Trophoblast cell (in vitro differentiated cells and primary cell): Measurements from ENCODE around the gene NEU4.
A peak's percentile ranks its signal among the peaks of the same experiment; 100 is the strongest.

Source experiments
- DNase-seq, 2 donors: peaks; one replicate each; pipeline ENCODE4 v3.0.0-alpha.2; 2016
- H2AFZ ChIP-seq: 2 replicates; pipeline ENCODE4 v1.6.1; 2013; ENCODE audit warnings: low read length, moderate library complexity, mild to moderate bottlenecking; ENCODE audit not compliant: insufficient read depth, poor library complexity
- H2AK5ac ChIP-seq: 2 replicates; pipeline ENCODE4 v1.6.1; 2013; ENCODE audit warnings: mild to moderate bottlenecking, low read length
- H2BK120ac ChIP-seq: 2 replicates; pipeline ENCODE4 v1.6.1; 2013; ENCODE audit warnings: low read length, mild to moderate bottlenecking, moderate library complexity; ENCODE audit not compliant: insufficient read depth, poor library complexity
- H2BK12ac ChIP-seq: 2 replicates; pipeline ENCODE4 v1.6.1; 2013; ENCODE audit warnings: mild to moderate bottlenecking, low read length, moderate library complexity
- H2BK5ac ChIP-seq: 2 replicates; pipeline ENCODE4 v1.6.1; 2013; ENCODE audit warnings: low read length, low read depth, moderate library complexity, mild to moderate bottlenecking; ENCODE audit not compliant: poor library complexity
- H3K14ac ChIP-seq: 2 replicates; pipeline ENCODE4 v1.6.1; 2013; ENCODE audit warnings: mild to moderate bottlenecking, low read length
- H3K18ac ChIP-seq: 2 replicates; pipeline ENCODE4 v1.6.1; 2013; ENCODE audit warnings: mild to moderate bottlenecking, low read length
- H3K23ac ChIP-seq: 2 replicates; pipeline ENCODE4 v1.6.1; 2013; ENCODE audit warnings: low read length
- H3K27ac ChIP-seq: 2 replicates; pipeline ENCODE4 v1.5.1; 2013; ENCODE audit warnings: low read depth, mild to moderate bottlenecking, inconsistent platforms, low read length, moderate library complexity
- H3K27me3 ChIP-seq: 2 replicates; pipeline ENCODE4 v1.6.1; 2013; ENCODE audit warnings: inconsistent platforms, mild to moderate bottlenecking, low read length, moderate library complexity; ENCODE audit not compliant: insufficient read depth
- H3K36me3 ChIP-seq, 2 experiments: 1 replicate in 1 of 2; 2 replicates in 1 of 2; pipeline ENCODE4 v1.6.1; 2013; ENCODE audit warnings: low read length in 2 of 2, mild to moderate bottlenecking in 2 of 2, moderate library complexity in 1 of 2; ENCODE audit not compliant: insufficient read depth in 2 of 2, control insufficient read depth in 1 of 2
- H3K4ac ChIP-seq: 2 replicates; pipeline ENCODE4 v1.6.1; 2013; ENCODE audit warnings: low read depth, mild to moderate bottlenecking, low read length, moderate library complexity
- H3K4me1 ChIP-seq, 2 experiments: 1 replicate in 1 of 2; 2 replicates in 1 of 2; pipeline ENCODE4 v1.6.1; 2013; ENCODE audit warnings: low read length in 2 of 2, mild to moderate bottlenecking in 2 of 2, moderate library complexity in 1 of 2; ENCODE audit not compliant: insufficient read depth in 2 of 2, control insufficient read depth in 1 of 2
- H3K4me2 ChIP-seq: 2 replicates; pipeline ENCODE4 v1.6.1; 2013; ENCODE audit warnings: inconsistent platforms, mild to moderate bottlenecking, low read length, moderate library complexity
- H3K4me3 ChIP-seq: 2 replicates; pipeline ENCODE4 v1.5.1; 2013; ENCODE audit warnings: mild to moderate bottlenecking, low read depth, low read length, inconsistent platforms
- H3K79me1 ChIP-seq: one replicate; pipeline ENCODE4 v1.6.1; 2013; ENCODE audit warnings: low read length
- H3K79me2 ChIP-seq: 2 replicates; pipeline ENCODE4 v1.6.1; 2013; ENCODE audit warnings: low read length, mild to moderate bottlenecking; ENCODE audit not compliant: control insufficient read depth, insufficient read depth, poor library complexity
- H3K9ac ChIP-seq: 2 replicates; pipeline ENCODE4 v1.6.1; 2013; ENCODE audit warnings: mild to moderate bottlenecking, low read length
- H3K9me3 ChIP-seq: 2 replicates; pipeline ENCODE4 v1.6.1; 2013; ENCODE audit warnings: low read depth, mild to moderate bottlenecking, control low read depth, inconsistent platforms, low read length; ENCODE audit not compliant: insufficient read depth
- H4K12ac ChIP-seq: 2 replicates; pipeline ENCODE4 v1.6.1; 2013; ENCODE audit warnings: low read depth, mild to moderate bottlenecking, low read length, moderate library complexity
- H4K8ac ChIP-seq: 2 replicates; pipeline ENCODE4 v1.6.1; 2013; ENCODE audit warnings: low read depth, mild to moderate bottlenecking, low read length, moderate library complexity
- H4K91ac ChIP-seq: one replicate; pipeline ENCODE4 v1.6.1; 2013; ENCODE audit warnings: low read depth, mild to moderate bottlenecking, low read length, moderate library complexity
- WGBS: extraction: QIAGEN DNeasy Blood & Tissue Kit; methylation state at CpG from one replicate; pipeline ENCODE4 v1.1.7; 2013; ENCODE audit warnings: missing lambda C conversion rate; ENCODE audit not compliant: insufficient read length, insufficient coverage; ENCODE audit errors: extremely low coverage; 5-methylcytosine and 5-hydroxymethylcytosine counted together

NEU4 gene

DNA sequence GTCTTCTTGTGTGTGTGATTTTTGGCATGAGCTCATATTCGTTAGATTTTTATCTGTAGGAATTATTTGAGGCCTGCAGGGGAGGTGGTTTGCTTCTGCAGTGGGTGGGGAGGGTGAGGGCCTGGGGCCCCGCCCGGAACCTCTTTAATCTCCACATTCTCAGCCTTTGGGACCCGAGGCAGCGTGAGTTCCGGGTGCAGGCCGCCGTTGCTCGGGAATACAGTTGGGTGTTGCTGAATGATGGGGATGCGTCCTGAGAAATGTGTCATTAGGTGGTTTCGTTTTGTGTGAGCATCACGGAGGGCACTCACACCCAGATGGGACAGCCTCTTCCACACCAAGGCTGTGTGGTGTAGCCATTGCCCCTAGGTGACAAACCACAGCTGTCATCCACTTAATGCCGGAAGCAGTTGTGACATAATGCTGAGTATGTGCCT is 46.0 kb upstream of the NEU4 start:
- Histone ChIP-seq H2BK12ac (no peak overlapping the region), H2BK120ac (no peak overlapping the region), H3K18ac (no peak overlapping the region), H2BK5ac (no peak overlapping the region), H4K12ac (no peak overlapping the region), H3K27me3 (no peaks in the 10 kb centered on the region), H3K36me3 (peaks cover 3 to 8% of the 10 kb centered on the region in 2 experiments), H3K27ac (no peak overlapping the region), H4K91ac (no peak overlapping the region), H3K4me1 (peaks cover 7 to 15% of the 10 kb centered on the region in 2 experiments), H2AFZ (no peak overlapping the region), H3K23ac (no peak overlapping the region), H3K14ac (no peak overlapping the region), H3K79me1 (no peaks in the 10 kb centered on the region), H3K4ac (no peak overlapping the region), H3K4me3 (no peak overlapping the region), H3K9ac (no peak overlapping the region), H2AK5ac (no peak overlapping the region), H3K9me3 (peaks cover 4% of the 10 kb centered on the region), H3K4me2 (no peak overlapping the region), H3K79me2 (no peaks in the 10 kb centered on the region), H4K8ac (no peak overlapping the region)
- WGBS, result no CpG with 5 or more reads among the region's 13 CpGs
- DNase-seq, result peak; percentile 35 to 57

DNA sequence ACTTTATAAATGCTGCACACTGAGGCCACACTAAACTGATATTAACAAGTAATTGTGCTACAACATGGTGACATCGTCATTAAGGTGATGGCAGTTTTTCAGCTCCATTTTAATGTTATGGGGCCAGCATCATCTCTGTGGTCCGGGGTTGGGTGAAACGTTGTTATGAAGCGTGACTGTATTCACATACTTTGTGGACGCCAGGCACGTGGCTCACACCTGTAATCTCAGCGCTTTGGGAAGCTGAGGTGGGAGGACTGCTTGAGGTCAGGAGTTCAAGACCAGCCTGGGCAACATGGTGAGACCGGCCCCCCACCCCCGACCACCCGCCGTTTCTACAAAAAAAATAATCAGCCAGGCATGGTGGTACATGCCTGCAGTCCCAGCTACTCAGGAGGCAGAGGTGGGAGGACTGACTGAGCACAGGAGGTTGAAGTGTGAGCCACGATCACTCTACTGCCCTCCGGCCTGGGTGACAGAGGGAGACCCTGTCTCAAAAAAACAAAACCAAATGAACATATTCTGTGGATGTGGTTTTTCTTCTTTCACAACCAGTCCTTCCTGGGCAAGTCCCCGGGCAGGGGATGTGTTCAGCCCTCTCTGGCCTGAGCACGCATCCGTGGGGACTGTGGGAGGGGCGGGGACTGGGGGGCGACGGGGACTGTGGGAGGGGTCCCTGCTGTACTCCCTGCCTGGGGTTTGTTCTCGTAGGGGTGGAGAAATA is 45.3 kb upstream of the NEU4 start:
- Histone ChIP-seq H3K4me3 (no peak overlapping the region), H3K4me2 (no peak overlapping the region), H3K79me1 (no peaks in the 10 kb centered on the region)

DNA sequence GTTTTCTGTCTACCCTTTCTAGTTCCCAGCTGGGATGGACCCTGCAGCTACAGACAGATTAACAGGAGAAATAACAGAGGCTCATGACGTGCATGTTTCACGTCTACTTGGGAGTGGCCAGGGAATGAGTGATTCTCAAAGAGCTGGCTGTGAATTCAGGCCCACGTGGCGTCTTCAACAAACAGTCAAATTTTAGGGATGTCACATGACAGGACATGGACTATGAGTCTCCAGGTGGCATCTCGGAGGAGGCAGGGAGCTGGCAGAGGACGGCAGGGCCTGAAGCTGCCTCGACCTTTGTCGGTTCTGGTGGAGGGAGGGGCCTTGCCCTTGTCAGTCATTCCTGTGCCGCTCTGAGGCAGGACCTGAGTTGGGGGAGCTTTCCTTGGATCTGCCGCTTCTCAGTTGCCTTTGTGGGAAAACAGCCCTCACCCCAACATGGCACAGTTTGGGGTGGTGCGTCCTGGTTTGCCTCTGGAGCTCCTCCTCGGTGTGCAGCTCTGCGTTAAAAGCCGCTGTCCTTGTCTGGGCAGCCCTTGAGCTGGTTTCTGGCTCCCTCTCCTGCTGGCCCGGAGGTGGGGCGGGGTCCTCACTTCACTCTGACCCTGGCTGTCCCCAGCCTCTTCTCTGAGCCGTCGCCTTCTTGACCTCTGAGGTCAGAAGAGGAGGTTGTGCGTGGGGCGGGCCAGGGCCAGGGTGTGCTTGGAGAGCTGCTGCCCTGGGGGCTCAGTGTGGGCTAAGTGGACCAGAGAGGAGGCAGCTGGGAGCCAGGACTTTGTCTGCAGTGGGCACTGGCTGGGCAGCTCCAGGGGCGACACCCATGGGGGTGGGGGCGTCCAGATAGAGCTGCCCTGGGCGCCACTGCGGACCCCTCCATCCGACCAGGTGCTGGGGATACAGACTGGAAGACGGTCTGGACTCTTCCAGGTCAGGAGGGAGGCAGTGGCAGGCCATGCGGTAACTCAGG is 44.4 kb upstream of the NEU4 start:
- H3K9me3 ChIP-seq, result peaks cover 4% of the 10 kb centered on the region
- peaks cover 3 to 4% of the 10 kb centered on the region in 2 experiments for H3K36me3 ChIP-seq
- H3K9ac ChIP-seq, result no peak overlapping the region
- no peak overlapping the region for H2AFZ ChIP-seq
- no peak overlapping the region for H2BK12ac ChIP-seq
- H3K18ac ChIP-seq, result peak overlapping the region; percentile 10
- H3K4me2 ChIP-seq, result no peak overlapping the region
- no peaks in the 10 kb centered on the region for H3K79me2 ChIP-seq
- no CpG with 5 or more reads among the region's 27 CpGs for WGBS
- no peak overlapping the region for H3K4me3 ChIP-seq
- no peak overlapping the region for H2BK5ac ChIP-seq
- H3K27me3 ChIP-seq, result no peaks in the 10 kb centered on the region
- no peak for DNase-seq
- H3K4ac ChIP-seq, result no peak overlapping the region
- no peak overlapping the region for H3K27ac ChIP-seq
- H4K8ac ChIP-seq, result no peak overlapping the region
- H4K91ac ChIP-seq, result no peak overlapping the region
- H3K4me1 ChIP-seq, result peaks cover 7 to 12% of the 10 kb centered on the region in 2 experiments
- no peak overlapping the region for H2AK5ac ChIP-seq
- no peaks in the 10 kb centered on the region for H3K79me1 ChIP-seq
- H4K12ac ChIP-seq, result peak overlapping the region; percentile 12
- no peak overlapping the region for H3K23ac ChIP-seq
- H3K14ac ChIP-seq, result no peak overlapping the region
- H2BK120ac ChIP-seq, result no peak overlapping the region

More for the DNA sequence above, 45.3 kb upstream of the NEU4 start:
- Histone ChIP-seq H3K27ac (no peak overlapping the region), H2AFZ (no peak overlapping the region), H3K23ac (no peak overlapping the region), H3K9me3 (peaks cover 4% of the 10 kb centered on the region), H3K79me2 (no peaks in the 10 kb centered on the region), H3K4me1 (peaks cover 7 to 15% of the 10 kb centered on the region in 2 experiments), H3K36me3 (peaks cover 3 to 8% of the 10 kb centered on the region in 2 experiments), H3K9ac (no peak overlapping the region), H2BK12ac (no peak overlapping the region), H2BK5ac (no peak overlapping the region), H4K8ac (no peak overlapping the region), H2BK120ac (no peak overlapping the region), H3K27me3 (no peaks in the 10 kb centered on the region), H3K18ac (no peak overlapping the region), H4K12ac (no peak overlapping the region), H2AK5ac (no peak overlapping the region), H3K14ac (no peak overlapping the region), H3K4ac (no peak overlapping the region), H4K91ac (no peak overlapping the region)
- no CpG with 5 or more reads among the region's 20 CpGs for WGBS
- no peak for DNase-seq

DNA sequence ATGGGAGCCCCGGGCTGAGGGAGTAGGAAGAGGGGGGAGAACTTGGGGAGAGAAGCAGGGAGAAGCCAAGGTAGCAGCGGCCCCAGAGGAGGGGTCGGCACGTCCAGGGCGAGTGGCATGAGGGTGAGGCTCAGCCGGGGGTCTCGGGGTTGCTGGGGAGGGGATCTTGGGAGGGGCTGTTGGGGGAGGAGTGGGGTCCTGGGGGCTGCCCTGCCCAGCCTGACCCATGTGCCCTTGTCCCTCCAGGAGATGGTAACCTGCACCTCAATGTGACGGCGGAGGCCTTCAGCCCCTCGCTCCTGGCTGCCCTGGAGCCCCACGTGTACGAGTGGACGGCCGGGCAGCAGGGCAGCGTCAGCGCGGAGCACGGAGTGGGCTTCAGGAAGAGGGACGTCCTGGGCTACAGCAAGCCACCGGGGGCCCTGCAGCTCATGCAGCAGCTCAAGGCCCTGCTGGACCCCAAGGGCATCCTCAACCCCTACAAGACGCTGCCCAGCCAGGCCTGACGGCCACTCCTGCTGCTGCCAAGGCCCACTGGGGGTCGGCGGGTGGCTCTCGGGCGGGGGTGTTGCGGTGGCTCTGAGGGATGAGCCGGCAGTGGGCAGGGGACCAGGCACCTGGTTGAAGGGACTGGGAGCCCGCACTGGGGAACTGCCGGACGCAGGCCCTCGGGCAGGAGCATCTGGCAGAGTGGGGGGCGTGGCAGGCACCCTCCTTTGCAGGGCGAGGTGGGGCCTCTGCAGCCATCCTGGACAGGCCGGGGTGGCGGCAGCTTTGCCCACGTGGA is 41.3 kb upstream of the NEU4 start:
- DNase-seq, result no peak
- Histone ChIP-seq H2BK5ac (no peak overlapping the region), H2BK120ac (no peak overlapping the region), H3K79me1 (no peaks in the 10 kb centered on the region), H3K14ac (no peak overlapping the region), H3K23ac (no peak overlapping the region), H3K9me3 (no peaks in the 10 kb centered on the region), H4K91ac (no peak overlapping the region), H2AK5ac (no peak overlapping the region), H3K36me3 (no peaks in the 10 kb centered on the region), H3K27ac (no peak overlapping the region), H3K4ac (no peak overlapping the region), H3K4me3 (no peak overlapping the region), H3K9ac (no peak overlapping the region), H2AFZ (no peak overlapping the region), H3K4me1 (peaks cover 7 to 12% of the 10 kb centered on the region in 2 experiments), H4K12ac (no peak overlapping the region), H3K27me3 (no peaks in the 10 kb centered on the region), H3K18ac (no peak overlapping the region), H3K79me2 (no peaks in the 10 kb centered on the region), H3K4me2 (no peak overlapping the region), H4K8ac (no peak overlapping the region), H2BK12ac (no peak overlapping the region)
- WGBS, result no CpG with 5 or more reads among the region's 37 CpGs
